PFSK-1 (cell line): Measurements from ENCODE around the gene SRRM5.

Source experiments
- FOXP2 ChIP-seq: optimal IDR thresholded peaks from 2 replicates; pipeline ENCODE3; 2011; ENCODE audit warnings: borderline replicate concordance, control low read depth, inconsistent platforms; ENCODE audit not compliant: insufficient read depth; ENCODE audit errors: extremely low read length, extremely low read depth
- POLR2AphosphoS5 ChIP-seq: IDR thresholded peaks from 2 replicates; pipeline ENCODE4 v1.6.1; 2012; ENCODE audit warnings: low read depth, mild to moderate bottlenecking, control low read depth, low read length, moderate library complexity
- SIN3A ChIP-seq: IDR thresholded peaks from 2 replicates; pipeline ENCODE4 v1.6.1; 2012; ENCODE audit warnings: mild to moderate bottlenecking, low read length, moderate library complexity, borderline replicate concordance; ENCODE audit not compliant: insufficient read depth
- TAF1 ChIP-seq: IDR thresholded peaks from 2 replicates; pipeline ENCODE4 v1.6.1; 2012; ENCODE audit warnings: low read length, control low read depth, borderline replicate concordance; ENCODE audit not compliant: insufficient read depth
- TF ChIP-seq, protein P1 (sequence below), 2 experiments: IDR thresholded peaks; 2 replicates each; pipeline versions ENCODE4 v1.6.1 to v1.8.0; 2011 to 2012; ENCODE audit warnings: low read depth in 2 of 2, low read length in 2 of 2, control low read depth in 1 of 2, inconsistent platforms in 1 of 2, mild to moderate bottlenecking in 1 of 2, moderate library complexity in 1 of 2; ENCODE audit not compliant: insufficient read depth in 1 of 2

SRRM5 gene

DNA sequence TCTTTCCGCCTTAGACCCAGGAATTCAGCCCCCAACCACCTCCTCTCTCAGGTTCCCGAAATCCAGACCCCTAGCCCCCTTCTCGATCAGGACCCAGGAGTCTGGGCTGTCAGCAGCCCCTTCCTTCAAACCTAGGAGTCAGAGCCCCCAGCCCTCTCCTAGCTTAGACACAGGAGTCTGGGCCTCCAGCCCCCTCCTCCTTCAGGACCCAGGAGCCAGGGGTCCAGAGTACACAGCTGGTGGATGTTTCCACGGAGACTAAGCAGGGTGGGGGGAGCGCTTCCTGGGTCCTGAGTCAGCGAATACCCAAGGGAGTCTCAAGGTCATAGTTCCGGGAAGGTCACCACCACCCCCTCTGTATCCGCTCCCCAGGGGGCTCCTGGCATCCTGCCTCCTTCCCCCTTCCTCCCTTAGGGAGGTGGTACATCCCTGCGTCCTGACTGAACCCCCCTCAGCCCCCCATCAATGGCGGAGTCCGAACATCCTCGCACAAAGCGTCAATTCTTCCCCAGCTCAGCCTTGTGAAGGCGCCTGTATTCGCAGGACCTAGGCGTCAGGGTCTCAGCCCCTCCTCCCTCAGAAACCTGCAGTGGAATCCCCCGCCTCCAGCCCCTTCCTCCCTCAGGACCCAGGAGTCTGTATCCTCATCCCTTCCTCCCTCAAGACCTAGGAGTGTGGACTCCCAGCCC is 23.1 kb downstream of the SRRM5 start:
- TF ChIP-seq, protein P1, sequence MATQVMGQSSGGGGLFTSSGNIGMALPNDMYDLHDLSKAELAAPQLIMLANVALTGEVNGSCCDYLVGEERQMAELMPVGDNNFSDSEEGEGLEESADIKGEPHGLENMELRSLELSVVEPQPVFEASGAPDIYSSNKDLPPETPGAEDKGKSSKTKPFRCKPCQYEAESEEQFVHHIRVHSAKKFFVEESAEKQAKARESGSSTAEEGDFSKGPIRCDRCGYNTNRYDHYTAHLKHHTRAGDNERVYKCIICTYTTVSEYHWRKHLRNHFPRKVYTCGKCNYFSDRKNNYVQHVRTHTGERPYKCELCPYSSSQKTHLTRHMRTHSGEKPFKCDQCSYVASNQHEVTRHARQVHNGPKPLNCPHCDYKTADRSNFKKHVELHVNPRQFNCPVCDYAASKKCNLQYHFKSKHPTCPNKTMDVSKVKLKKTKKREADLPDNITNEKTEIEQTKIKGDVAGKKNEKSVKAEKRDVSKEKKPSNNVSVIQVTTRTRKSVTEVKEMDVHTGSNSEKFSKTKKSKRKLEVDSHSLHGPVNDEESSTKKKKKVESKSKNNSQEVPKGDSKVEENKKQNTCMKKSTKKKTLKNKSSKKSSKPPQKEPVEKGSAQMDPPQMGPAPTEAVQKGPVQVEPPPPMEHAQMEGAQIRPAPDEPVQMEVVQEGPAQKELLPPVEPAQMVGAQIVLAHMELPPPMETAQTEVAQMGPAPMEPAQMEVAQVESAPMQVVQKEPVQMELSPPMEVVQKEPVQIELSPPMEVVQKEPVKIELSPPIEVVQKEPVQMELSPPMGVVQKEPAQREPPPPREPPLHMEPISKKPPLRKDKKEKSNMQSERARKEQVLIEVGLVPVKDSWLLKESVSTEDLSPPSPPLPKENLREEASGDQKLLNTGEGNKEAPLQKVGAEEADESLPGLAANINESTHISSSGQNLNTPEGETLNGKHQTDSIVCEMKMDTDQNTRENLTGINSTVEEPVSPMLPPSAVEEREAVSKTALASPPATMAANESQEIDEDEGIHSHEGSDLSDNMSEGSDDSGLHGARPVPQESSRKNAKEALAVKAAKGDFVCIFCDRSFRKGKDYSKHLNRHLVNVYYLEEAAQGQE (IDR thresholded peaks at IDR 0.05; ENCODE audit: insufficient read depth in 1 of 2, low read depth in 2 of 2, low read length in 2 of 2): no peak
- no peak for TF ChIP-seq POLR2AphosphoS5
- TF ChIP-seq SIN3A: no peak
- TF ChIP-seq TAF1: no peak
- no peak for TF ChIP-seq FOXP2

DNA sequence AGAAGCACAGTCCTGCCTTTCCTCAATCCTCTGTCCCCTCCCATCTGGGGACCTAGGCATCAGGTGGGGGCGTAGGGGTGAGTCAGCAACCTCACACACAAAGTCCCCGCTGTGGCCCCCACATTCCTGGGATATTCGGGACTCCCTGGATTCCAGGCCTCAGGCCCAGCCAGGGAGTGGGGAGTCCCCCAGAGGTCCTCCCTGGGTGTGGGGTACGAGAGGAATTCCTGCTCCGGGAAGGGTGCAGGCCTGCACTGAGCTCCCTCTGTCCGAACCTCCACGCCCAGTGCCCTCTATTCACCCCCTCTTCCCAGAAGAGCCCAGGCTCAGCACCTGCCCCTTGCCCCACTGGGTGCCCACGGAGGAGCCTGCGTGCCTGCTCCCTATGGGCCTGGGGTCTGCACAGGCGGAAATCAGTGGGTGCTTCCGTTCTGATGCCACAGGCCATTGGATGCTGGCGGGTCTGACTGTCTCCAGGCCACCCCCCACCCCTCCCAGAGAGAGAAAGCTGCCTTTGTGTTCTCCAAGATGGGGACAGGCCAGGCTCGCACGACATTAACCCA is 24.3 kb downstream of the SRRM5 start:
- no peak for TF ChIP-seq SIN3A
- TF ChIP-seq POLR2AphosphoS5: no peak
- TF ChIP-seq FOXP2: no peak

DNA sequence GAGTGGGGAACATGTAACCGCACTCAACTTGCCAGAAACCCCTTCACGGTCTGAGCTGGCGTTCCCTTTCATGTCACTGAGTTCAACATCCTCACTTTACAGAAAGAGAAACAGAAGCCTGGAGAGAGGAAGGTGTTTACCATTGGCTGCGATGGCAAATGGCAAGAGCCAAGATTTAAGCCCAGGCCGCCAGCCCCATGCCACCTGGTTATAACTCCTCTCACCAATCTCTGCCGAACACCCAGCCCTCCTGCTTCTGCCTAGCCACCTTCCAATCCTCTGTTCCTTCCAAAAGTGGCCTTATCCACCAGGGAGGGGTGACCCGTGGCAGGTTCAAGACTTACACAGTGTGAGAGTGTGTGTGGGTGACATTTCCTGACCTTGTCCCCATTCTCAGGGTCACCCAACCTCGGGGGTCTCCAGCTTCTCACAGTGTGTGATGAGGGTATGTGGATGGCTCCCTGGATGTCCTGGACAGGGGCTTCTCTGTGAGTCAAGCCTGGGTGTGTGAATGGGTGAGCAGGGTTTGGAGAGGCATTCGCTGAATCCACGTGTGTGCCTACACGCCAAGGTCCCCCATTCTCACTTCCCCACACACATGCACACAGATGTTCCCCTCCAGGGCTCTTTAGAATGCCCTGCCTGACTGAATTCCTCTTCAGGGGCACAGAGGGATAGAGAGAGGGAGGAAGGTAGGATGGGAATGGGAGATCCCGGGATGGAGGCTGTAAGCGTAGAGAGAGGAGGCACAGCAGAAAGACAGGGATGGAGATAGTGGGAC is 26.5 kb downstream of the SRRM5 start:
- TF ChIP-seq SIN3A (no peak), POLR2AphosphoS5 (no peak), TAF1 (no peak), FOXP2 (no peak)
- TF ChIP-seq, protein P1 (IDR thresholded peaks at IDR 0.05; ENCODE audit: insufficient read depth in 1 of 2, low read depth in 2 of 2, low read length in 2 of 2): no peak

DNA sequence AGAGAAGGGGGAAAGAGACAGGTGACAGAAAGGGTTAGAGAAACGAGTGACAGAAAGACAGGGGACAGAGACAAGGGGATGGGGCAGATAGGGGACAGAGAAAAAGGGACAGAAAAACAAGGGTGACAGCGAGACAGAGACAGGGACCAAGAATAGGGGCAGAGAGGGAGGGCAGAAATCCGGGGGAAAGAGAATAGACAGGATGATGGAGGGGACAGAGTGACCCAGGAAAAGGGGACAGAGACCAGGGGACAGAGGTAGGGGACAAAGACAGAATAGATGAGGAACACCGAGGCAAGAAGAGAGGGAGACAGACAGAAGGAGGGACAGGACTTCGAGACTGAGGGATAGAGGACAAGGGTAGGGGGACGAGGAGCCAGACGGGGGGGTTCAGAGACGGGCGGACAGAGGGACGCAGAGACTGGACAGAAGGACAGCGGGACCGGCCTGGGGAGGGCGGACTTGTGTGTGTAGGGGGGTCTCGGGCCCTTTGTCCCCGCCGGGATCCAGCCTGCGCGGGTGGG is 27.2 kb downstream of the SRRM5 start:
- TF ChIP-seq FOXP2 (no peak), TAF1 (no peak), POLR2AphosphoS5 (no peak), SIN3A (no peak)
- TF ChIP-seq, protein P1 (IDR thresholded peaks at IDR 0.05; ENCODE audit: insufficient read depth in 1 of 2, low read depth in 2 of 2, low read length in 2 of 2): no peak

DNA sequence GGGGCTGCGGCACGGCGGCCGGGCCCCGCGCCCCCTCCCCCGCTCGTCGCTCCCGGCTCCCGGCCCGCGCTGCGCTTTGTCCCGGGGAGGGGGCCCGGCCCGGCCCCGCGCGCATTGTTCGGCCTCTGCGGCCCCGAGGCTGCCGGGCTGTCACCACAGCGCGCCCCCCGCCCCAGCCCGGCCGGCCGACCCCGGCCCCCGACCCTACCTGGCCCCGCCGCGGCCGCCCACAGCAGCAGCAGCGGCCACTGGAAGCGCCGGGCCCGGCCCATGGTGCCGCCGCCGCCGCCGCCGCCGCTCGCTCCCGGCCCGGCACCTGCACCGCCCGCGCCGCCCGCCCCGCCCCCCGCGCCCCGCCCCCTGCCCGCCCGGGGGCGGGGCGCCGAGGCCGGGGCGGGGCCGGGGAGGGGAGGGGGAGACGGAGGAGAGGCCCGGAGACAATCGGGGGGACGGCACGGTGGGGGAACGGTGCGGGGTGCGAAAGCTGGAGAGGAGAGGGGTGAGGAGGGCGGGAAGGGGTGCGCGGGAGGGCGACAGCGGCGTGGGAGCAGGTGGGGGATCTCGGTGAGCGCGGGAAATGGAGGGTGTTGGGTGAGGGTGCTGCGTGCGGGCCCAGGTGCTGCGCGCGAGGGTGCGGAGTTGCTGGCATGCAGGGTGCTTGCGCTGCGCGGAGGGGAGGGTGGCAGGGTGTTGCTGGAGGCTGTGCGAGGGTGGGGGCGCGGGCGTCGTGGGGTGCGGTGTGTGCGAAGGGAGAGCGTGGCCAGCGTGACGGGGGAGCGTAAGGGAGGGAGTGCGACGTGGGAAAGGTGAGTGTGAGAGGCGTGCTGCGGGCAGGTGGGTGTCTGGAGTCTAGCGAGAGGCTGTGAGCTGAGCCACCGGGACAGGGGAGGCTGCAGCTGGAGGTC is 27.9 kb downstream of the SRRM5 start, which contains the start of gene CADM4:
CADM4 (minus strand) TSS at position 332 of the 905 bp plus-strand sequence; CDS start at position 272, 60 bp downstream.
- TF ChIP-seq FOXP2 (no peak), TAF1 (no peak), POLR2AphosphoS5 (no peak), SIN3A (no peak)
- TF ChIP-seq, protein P1 (IDR thresholded peaks at IDR 0.05; ENCODE audit: insufficient read depth in 1 of 2, low read depth in 2 of 2, low read length in 2 of 2): no peak
